ENCODE results near the gene ALDH3A2. TPM values are rescaled to one million over a fixed set of nuclear protein-coding genes. Genes with fewer than 3 reads are reported as not detected.
"Not testable (repeated sequence)": the region's sequence is repeated elsewhere in the genome, so short reads cannot be mapped to it uniquely, and the experiment has no call there.

The ALDH3A2 gene
- total RNA-seq, 1 donor = 36.7 TPM

- TF ChIP-seq, protein P1, sequence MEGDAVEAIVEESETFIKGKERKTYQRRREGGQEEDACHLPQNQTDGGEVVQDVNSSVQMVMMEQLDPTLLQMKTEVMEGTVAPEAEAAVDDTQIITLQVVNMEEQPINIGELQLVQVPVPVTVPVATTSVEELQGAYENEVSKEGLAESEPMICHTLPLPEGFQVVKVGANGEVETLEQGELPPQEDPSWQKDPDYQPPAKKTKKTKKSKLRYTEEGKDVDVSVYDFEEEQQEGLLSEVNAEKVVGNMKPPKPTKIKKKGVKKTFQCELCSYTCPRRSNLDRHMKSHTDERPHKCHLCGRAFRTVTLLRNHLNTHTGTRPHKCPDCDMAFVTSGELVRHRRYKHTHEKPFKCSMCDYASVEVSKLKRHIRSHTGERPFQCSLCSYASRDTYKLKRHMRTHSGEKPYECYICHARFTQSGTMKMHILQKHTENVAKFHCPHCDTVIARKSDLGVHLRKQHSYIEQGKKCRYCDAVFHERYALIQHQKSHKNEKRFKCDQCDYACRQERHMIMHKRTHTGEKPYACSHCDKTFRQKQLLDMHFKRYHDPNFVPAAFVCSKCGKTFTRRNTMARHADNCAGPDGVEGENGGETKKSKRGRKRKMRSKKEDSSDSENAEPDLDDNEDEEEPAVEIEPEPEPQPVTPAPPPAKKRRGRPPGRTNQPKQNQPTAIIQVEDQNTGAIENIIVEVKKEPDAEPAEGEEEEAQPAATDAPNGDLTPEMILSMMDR (IDR thresholded peaks at IDR 0.05; ENCODE audit: insufficient read depth, low read depth, low read length) = no peak
- H3K4me3 ChIP-seq (ENCODE audit: low read depth, low read length) = no peak overlapping the region
- DNase-seq (ENCODE audit: low read depth) = no peak
Measured at GRCh38 chr17:19663097-19663496, 14.5 kb downstream of the ALDH3A2 start.

DNA sequence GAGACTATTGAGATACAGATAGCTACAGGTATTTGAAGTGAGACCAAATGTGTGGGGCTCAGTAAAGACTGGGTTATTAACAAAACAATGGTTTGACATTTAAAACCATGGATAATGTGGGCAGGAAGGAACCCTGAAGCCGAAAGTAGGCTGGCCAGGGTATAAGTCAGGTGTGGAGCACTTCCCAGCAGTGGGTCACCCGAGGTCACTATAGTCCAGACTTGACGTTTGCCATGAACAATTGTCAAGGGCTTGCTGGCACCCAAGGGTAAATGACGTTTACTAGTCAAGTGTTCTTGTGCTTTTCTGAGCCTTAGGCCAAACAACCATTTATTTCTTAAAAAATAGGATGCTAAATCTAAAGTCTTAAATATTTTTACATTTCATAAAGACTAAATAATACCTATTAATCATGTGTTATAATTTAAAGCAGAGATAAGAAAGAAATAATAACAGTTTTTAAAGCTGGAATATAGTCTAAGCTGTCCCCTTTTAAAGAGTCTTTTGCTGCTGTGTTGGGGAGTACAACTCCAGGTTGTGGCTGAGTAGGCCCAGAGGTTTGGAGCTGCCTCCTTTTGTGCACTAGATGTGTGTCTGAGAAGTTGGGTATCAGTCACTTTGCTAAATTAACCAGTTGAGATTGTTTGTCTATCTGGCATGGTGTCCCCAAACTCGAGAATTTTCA lies 15.7 kb downstream of the ALDH3A2 start:
- TF ChIP-seq, protein P1 (IDR thresholded peaks at IDR 0.05; ENCODE audit: insufficient read depth, low read depth, low read length) = no peak
- no peak overlapping the region for H3K4me3 ChIP-seq (ENCODE audit: low read depth, low read length)
- no peak for DNase-seq (ENCODE audit: low read depth)

GRCh38 chr17:19664821-19665181 lies 16.2 kb downstream of the ALDH3A2 start:
- no peak overlapping the region for H3K4me3 ChIP-seq (ENCODE audit: low read depth, low read length)
- TF ChIP-seq, protein P1 (IDR thresholded peaks at IDR 0.05; ENCODE audit: insufficient read depth, low read depth, low read length) = no peak
- no peak for DNase-seq (ENCODE audit: low read depth)

DNA sequence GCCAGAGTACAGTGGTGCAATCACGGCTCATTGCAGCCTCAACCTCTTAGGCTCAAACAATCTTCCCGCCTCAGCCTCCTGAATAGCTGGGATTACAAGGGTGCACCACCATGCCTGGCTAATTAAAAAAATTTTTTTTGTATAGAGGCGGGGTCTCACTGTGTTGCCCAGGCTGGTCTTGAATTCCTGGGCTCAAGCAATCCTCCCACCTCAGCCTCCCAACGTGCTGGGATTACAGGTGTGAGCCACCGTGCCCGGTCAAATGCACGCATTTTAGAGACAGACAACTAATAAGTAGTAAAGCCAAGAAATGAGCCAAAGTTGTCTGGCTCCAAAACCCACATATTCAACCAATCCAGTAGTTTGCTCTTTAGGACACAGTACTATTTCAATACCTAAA lies 21.1 kb downstream of the ALDH3A2 start:
- DNase-seq (ENCODE audit: low read depth); H3K4me3 ChIP-seq (ENCODE audit: low read depth, low read length): not testable (repeated sequence)

GRCh38 chr17:19670908-19671307 lies 22.4 kb downstream of the ALDH3A2 start:
- no peak overlapping the region for H3K4me3 ChIP-seq (ENCODE audit: low read depth, low read length)
- TF ChIP-seq, protein P1 (IDR thresholded peaks at IDR 0.05; ENCODE audit: insufficient read depth, low read depth, low read length) = no peak
- DNase-seq (ENCODE audit: low read depth) = no peak

DNA sequence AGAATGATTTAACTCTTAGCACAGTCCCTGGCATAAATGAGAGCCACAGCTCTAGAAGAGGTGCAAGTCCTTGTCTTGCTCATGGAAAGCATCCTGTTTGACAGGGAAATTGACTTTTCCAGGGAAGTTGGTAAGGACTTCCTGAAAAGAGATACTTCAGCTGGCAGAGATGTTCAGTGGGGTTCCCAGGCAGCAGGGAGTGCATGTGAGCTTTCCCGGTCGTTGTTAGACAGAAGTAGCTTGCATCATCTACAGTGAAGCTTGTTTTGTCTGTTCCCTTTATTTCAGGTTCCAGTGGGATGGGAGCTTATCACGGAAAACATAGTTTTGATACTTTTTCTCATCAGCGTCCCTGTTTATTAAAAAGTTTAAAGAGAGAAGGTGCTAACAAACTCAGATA lies 22.9 kb downstream of the ALDH3A2 start:
- no peak for DNase-seq (ENCODE audit: low read depth)
- TF ChIP-seq, protein P1 (IDR thresholded peaks at IDR 0.05; ENCODE audit: insufficient read depth, low read depth, low read length) = no peak
- H3K4me3 ChIP-seq (ENCODE audit: low read depth, low read length) = no peak overlapping the region

GRCh38 chr17:19672009-19672750 lies 23.6 kb downstream of the ALDH3A2 start:
- H3K4me3 ChIP-seq (ENCODE audit: low read depth, low read length) = no peak overlapping the region
- TF ChIP-seq, protein P1 (IDR thresholded peaks at IDR 0.05; ENCODE audit: insufficient read depth, low read depth, low read length) = peak; percentile 48
- DNase-seq (ENCODE audit: low read depth) = peak; percentile 43
